Mammary epithelial cell (primary cell): ENCODE results near the gene RAB8A.

Source experiments
- CTCF ChIP-seq, 2 donors: IDR thresholded peaks in 1 of 2; conservative IDR thresholded peaks in 1 of 2; 2 replicates each; pipeline ENCODE4 v1.5.1; 2011 to 2012; ENCODE audit warnings: inconsistent platforms in 2 of 2, low read length in 2 of 2, mild to moderate bottlenecking in 2 of 2, control low read depth in 1 of 2, low read depth in 1 of 2; ENCODE audit not compliant: insufficient read depth in 1 of 2; ENCODE audit errors: extremely low read depth in 1 of 2
- EZH2 ChIP-seq: IDR thresholded peaks from 2 replicates; pipeline ENCODE4 v1.6.1; 2012; ENCODE audit warnings: low read length, inconsistent platforms, borderline replicate concordance

- TF ChIP-seq CTCF (conservative IDR thresholded peaks at IDR 0.05 in 1 of 2, IDR thresholded peaks at IDR 0.05 in 1 of 2; ENCODE audit: extremely low read depth in 1 of 2, insufficient read depth in 1 of 2, low read depth in 1 of 2, low read length in 2 of 2): no peak
- TF ChIP-seq EZH2: no peak
These were observed 52.7 kb downstream of the RAB8A start for GRCh38 chr19:16164222-16164890.
